Liver (tissue), 9 donors: ENCODE data around the gene MAPK7. TPM values are rescaled to one million over a fixed set of nuclear protein-coding genes. Genes with fewer than 3 reads are reported as not detected.

ENCODE experiments used
- DNase-seq: peaks from one replicate; pipeline ENCODE4 v3.0.0-alpha.2; 2017; ENCODE audit warnings: low spot score
- H3K27ac ChIP-seq, 2 donors: one replicate each; pipeline ENCODE4 v1.7.0; 2013; ENCODE audit warnings: inconsistent platforms in 2 of 2, low read length in 2 of 2, control low read depth in 1 of 2, low read depth in 1 of 2, mild to moderate bottlenecking in 1 of 2
- H3K27me3 ChIP-seq, 4 donors: one replicate each; pipeline versions ENCODE4 v1.6.1 to v1.7.0; 2013; ENCODE audit warnings: low read length in 3 of 4, inconsistent platforms in 1 of 4, mild to moderate bottlenecking in 1 of 4, moderate library complexity in 1 of 4; ENCODE audit not compliant: control insufficient read depth in 4 of 4, insufficient read depth in 4 of 4
- H3K36me3 ChIP-seq, 4 donors: one replicate each; pipeline versions ENCODE4 v1.6.1 to v1.7.0; 2013; ENCODE audit warnings: low read length in 3 of 4, mild to moderate bottlenecking in 3 of 4, low read depth in 1 of 4, moderate library complexity in 1 of 4; ENCODE audit not compliant: control insufficient read depth in 4 of 4, insufficient read depth in 3 of 4
- H3K4me1 ChIP-seq, 4 donors: one replicate each; pipeline versions ENCODE4 v1.6.1 to v1.7.0; 2013; ENCODE audit warnings: low read length in 3 of 4, mild to moderate bottlenecking in 3 of 4, moderate library complexity in 1 of 4; ENCODE audit not compliant: control insufficient read depth in 4 of 4, insufficient read depth in 4 of 4
- H3K4me3 ChIP-seq, 3 donors: one replicate each; pipeline versions ENCODE4 v1.6.1 to v1.7.0; 2013; ENCODE audit warnings: low read length in 3 of 3, control low read depth in 1 of 3, low read depth in 1 of 3, mild to moderate bottlenecking in 1 of 3
- H3K9ac ChIP-seq, 2 donors: one replicate each; pipeline ENCODE4 v1.7.0; 2013; ENCODE audit warnings: low read length in 2 of 2, mild to moderate bottlenecking in 2 of 2, moderate library complexity in 2 of 2, control low read depth in 1 of 2, low read depth in 1 of 2
- H3K9me3 ChIP-seq, 4 donors: one replicate each; pipeline versions ENCODE4 v1.6.1 to v1.7.0; 2013; ENCODE audit warnings: low read length in 3 of 4; ENCODE audit not compliant: control insufficient read depth in 4 of 4
- ATF3 ChIP-seq: IDR thresholded peaks from 2 replicates; pipeline ENCODE4 v1.6.1; 2016; ENCODE audit warnings: antibody characterized with exemption
- CTCF ChIP-seq: fragments of 150-350 bp; IDR thresholded peaks from 2 replicates; pipeline ENCODE4 v1.5.1; 2017; ENCODE audit warnings: improper control_type of control experiment, low read depth, low read length; ENCODE audit not compliant: missing input control
- EGR1 ChIP-seq, 2 donors: IDR thresholded peaks; 2 replicates each; pipeline ENCODE4 v1.6.1; 2016 to 2018; ENCODE audit warnings: antibody characterized with exemption in 2 of 2, low read depth in 2 of 2
- FOXA1 ChIP-seq: IDR thresholded peaks from 2 replicates; pipeline ENCODE4 v1.6.1; 2016; ENCODE audit warnings: antibody characterized with exemption
- FOXA2 ChIP-seq: IDR thresholded peaks from 2 replicates; pipeline ENCODE4 v1.6.1; 2016; ENCODE audit warnings: antibody characterized with exemption
- GABPA ChIP-seq, 2 donors: IDR thresholded peaks in 1 of 2; conservative IDR thresholded peaks in 1 of 2; 2 replicates each; pipeline ENCODE4 v1.6.1; 2016; ENCODE audit warnings: antibody characterized with exemption in 2 of 2, mild to moderate bottlenecking in 1 of 2, moderate library complexity in 1 of 2
- HNF4A ChIP-seq, 2 donors: conservative IDR thresholded peaks; 2 replicates each; pipeline ENCODE4 v1.6.1; 2016; ENCODE audit warnings: antibody characterized with exemption in 2 of 2, mild to moderate bottlenecking in 2 of 2
- HNF4G ChIP-seq: IDR thresholded peaks from 2 replicates; pipeline ENCODE4 v1.6.1; 2016; ENCODE audit warnings: antibody characterized with exemption
- JUND ChIP-seq, 2 donors: IDR thresholded peaks; 2 replicates each; pipeline ENCODE4 v1.6.1; 2016; ENCODE audit warnings: antibody characterized with exemption in 2 of 2
- MAX ChIP-seq: IDR thresholded peaks from 2 replicates; pipeline ENCODE4 v1.6.1; 2016; ENCODE audit warnings: antibody characterized with exemption
- NR2F2 ChIP-seq: IDR thresholded peaks from 2 replicates; pipeline ENCODE4 v1.6.1; 2016; ENCODE audit warnings: antibody characterized with exemption
- RAD21 ChIP-seq, 2 donors: IDR thresholded peaks; 2 replicates each; pipeline ENCODE4 v1.6.1; 2016; ENCODE audit warnings: antibody characterized with exemption in 2 of 2, mild to moderate bottlenecking in 2 of 2
- REST ChIP-seq: IDR thresholded peaks from 2 replicates; pipeline ENCODE4 v1.6.1; 2016; ENCODE audit warnings: antibody characterized with exemption, mild to moderate bottlenecking
- RXRA ChIP-seq, 2 donors: IDR thresholded peaks; 2 replicates each; pipeline ENCODE4 v1.6.1; 2017 to 2018; ENCODE audit warnings: antibody characterized with exemption in 2 of 2, mild to moderate bottlenecking in 1 of 2
- SP1 ChIP-seq: IDR thresholded peaks from 2 replicates; pipeline ENCODE4 v1.6.1; 2018; ENCODE audit warnings: antibody characterized with exemption, mild to moderate bottlenecking
- TAF1 ChIP-seq: conservative IDR thresholded peaks from 2 replicates; pipeline ENCODE4 v1.6.1; 2016; ENCODE audit warnings: antibody characterized with exemption, mild to moderate bottlenecking
- YY1 ChIP-seq: IDR thresholded peaks from 2 replicates; pipeline ENCODE4 v1.6.1; 2016; ENCODE audit warnings: antibody characterized with exemption, mild to moderate bottlenecking
- ZBTB33 ChIP-seq: IDR thresholded peaks from 2 replicates; pipeline ENCODE4 v1.6.1; 2016; ENCODE audit warnings: antibody characterized with exemption
- WGBS: extraction: QIAGEN DNeasy Blood & Tissue Kit; methylation state at CpG from one replicate; pipeline ENCODE4 v1.1.7; 2013; 5-methylcytosine and 5-hydroxymethylcytosine counted together
- polyA plus RNA-seq, 2 donors: library from polyadenylated mRNA; stranded (reverse) in 1 of 2; unstranded in 1 of 2; fragments of 200-250 nt in 1 of 2; fragments of >200 nt in 1 of 2; fragmentation: Nextera tagmentation in 1 of 2; extraction: Ambion mirVana in 1 of 2; gene quantifications; one replicate each; pipeline versions ENCODE4 v1.2.1 to v1.2.3, GENCODE V29; 2013 to 2015
- total RNA-seq, 2 donors: library from RNA; depleted of rRNA; stranded (reverse); fragments of >200 nt; gene quantifications; one replicate each; pipeline ENCODE4 v1.2.3, GENCODE V29; 2014
- donor health status: healthy.
- donor health status: healthy.
- donor health status: healthy.
- donor health status: healthy.
- donor health status: healthy.

MAPK7 gene
- total and polyA plus RNA-seq, 4 donors = 3.4 to 8.8 (median 5.2) TPM

GRCh38 chr17:19392303-19392702 lies 14.0 kb downstream of the MAPK7 start (continued):
- TF ChIP-seq REST (no peak), GABPA (IDR thresholded peaks at IDR 0.05 in 1 of 2, conservative IDR thresholded peaks at IDR 0.05 in 1 of 2) (no peak), SP1 (no peak)

GRCh38 chr17:19397556-19398041 lies 19.3 kb downstream of the MAPK7 start:
- TF ChIP-seq FOXA1 (no peak), HNF4G (no peak), TAF1 (no peak), SP1 (no peak), ATF3 (no peak), NR2F2 (no peak), EGR1 (IDR thresholded peaks at IDR 0.05; ENCODE audit: low read depth in 2 of 2) (no peak), YY1 (no peak), JUND (IDR thresholded peaks at IDR 0.05) (no peak), CTCF (no peak), FOXA2 (no peak), REST (no peak), RXRA (IDR thresholded peaks at IDR 0.05) (no peak), ZBTB33 (no peak), HNF4A (conservative IDR thresholded peaks at IDR 0.05) (no peak), RAD21 (IDR thresholded peaks at IDR 0.05) (no peak), GABPA (IDR thresholded peaks at IDR 0.05 in 1 of 2, conservative IDR thresholded peaks at IDR 0.05 in 1 of 2) (no peak), MAX (no peak)
- H3K27ac ChIP-seq = no peak overlapping the region
- no peaks in the 10 kb centered on the region for H3K36me3 ChIP-seq
- DNase-seq = no peak
- 73% methylated on average over 6 of the region's 6 CpGs for WGBS
- H3K4me1 ChIP-seq = no peaks in the 10 kb centered on the region
- H3K9ac ChIP-seq = no peak overlapping the region
- no peaks in the 10 kb centered on the region for H3K9me3 ChIP-seq
- no peaks in the 10 kb centered on the region for H3K27me3 ChIP-seq
- no peak overlapping the region for H3K4me3 ChIP-seq
